ENCODE results near the gene FAM53C.
A peak's percentile ranks its signal among the peaks of the same experiment; 100 is the strongest.
"Not testable (repeated sequence)": the region's sequence is repeated elsewhere in the genome, so short reads cannot be mapped to it uniquely, and the experiment has no call there.

FAM53C gene

DNA sequence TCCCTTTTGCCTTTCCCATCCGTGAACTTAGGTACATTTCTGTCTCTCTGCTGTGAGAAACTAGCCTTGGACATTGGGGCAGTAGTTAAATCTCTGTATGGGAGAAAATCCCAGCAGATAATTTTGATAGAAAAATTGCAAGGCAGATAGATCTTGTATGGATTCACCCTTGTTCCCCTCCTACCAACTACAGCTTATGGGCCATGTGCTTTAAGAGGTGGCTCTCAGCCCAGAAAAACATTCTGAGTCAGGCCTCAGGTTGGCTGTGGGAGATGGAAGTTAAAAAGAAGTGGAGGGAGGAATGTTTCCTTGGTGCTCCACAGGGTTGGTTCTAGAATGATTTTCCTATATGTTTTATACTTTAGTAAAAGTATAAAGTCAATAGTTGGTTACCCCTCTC lies 13.0 kb downstream of the FAM53C start:
- DNase-seq (ENCODE audit: low spot score) = peak; percentile 50

DNA sequence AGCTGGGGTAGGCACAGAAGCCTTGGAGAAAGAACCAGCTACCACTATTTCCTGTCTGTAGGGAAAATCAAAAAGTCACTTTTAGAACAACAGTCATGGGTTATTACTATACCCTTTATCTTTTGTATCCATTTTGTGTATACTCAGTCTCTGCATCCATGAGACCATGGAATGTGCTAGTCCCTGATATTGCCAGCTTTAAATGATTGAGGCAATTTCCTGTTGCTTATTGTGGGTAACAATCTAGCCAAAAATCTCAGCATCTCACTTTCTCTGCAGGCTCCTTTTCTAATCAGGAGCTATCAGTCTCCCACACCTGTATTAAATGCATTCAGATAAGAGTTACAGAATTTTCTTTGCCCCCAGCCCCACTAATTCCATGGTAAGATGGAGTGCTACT lies 13.5 kb downstream of the FAM53C start:
- DNase-seq (ENCODE audit: low spot score) = no peak

DNA sequence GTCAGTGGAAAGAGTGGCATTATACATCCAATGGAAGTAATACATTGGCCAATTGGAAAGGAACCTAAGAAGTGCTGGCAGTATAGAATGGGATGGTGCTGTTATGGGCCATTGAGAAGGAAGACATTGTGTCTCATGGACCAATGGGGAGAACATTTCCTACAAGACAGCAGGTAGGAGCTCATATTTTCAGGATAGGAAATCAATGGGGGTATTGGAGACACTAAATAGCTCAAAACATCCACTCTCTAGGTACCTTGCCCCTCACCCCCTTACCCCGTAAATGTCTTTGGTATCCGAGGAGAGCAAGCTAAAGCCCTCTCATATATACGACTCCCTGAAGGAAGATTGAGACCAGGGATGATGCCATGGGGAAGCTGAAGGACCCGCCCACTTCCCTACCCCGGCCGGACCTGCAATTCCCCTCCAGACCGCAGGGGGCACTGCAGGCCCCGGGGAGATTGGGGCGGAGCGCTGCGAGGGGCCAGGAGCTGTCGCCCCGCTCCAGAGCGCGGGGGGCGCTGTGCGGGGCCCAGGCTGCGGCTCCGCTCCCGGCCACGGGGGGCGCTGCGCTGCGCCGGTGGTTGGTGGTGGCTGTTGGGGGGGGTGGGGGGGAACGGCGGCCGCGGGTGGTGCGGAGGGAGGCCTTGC lies 14.1 kb downstream of the FAM53C start, which contains the start of gene KDM3B:
Gene KDM3B, plus strand, starts transcription at position 615 of the 651 bp plus-strand sequence. CDS start 111 bp downstream, outside the sequence.
- peak; percentile 97 for DNase-seq (ENCODE audit: low spot score)

GRCh38 chr5:138352722-138353559 lies 14.9 kb downstream of the FAM53C start:
- peak; percentile 75 for DNase-seq (ENCODE audit: low spot score)

- DNase-seq (ENCODE audit: low spot score) = peak; percentile 53
Measured at GRCh38 chr5:138353560-138354080, 15.6 kb downstream of the FAM53C start.

DNA sequence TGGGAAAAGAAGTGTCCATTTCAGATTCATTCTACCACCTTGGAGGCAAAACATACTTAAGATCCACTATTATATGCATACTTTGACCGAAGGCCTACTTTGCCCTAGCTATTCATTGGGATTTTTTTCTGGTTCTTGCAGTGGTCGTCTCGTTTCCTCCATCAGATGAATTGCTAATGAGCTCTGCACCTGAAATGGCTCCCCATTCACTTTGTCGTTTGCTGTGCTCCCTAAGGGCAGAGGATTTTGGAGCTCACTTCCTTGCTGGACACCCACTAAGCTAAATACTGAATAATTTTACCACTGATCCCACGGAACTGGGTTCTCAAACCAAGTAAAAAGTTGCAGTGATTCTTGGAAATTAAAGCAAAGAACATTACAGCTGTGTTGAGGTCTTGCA lies 16.3 kb downstream of the FAM53C start:
- DNase-seq (ENCODE audit: low spot score) = no peak

DNA sequence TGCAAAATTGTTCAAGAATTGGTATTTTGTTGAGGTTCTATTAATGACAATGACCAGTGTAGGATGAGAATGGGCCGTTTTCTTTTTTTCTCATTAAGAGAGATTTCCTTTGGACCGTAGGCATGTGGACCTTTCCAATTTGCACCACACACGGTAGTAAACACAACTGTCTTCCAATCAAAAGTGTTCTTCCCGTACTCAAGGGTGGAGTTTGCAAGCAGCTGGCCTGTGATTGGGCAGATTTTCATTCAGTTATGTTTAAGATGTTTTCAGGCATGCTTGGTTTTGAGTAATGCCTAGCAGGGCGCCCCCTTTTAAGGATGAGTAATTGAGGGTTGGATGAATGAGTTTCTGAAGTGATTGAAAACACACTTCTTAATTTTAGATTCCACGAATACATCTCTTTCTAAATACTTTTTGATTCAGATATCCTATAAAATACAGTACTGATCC lies 16.9 kb downstream of the FAM53C start:
- peak; percentile 84 for DNase-seq (ENCODE audit: low spot score)

DNA sequence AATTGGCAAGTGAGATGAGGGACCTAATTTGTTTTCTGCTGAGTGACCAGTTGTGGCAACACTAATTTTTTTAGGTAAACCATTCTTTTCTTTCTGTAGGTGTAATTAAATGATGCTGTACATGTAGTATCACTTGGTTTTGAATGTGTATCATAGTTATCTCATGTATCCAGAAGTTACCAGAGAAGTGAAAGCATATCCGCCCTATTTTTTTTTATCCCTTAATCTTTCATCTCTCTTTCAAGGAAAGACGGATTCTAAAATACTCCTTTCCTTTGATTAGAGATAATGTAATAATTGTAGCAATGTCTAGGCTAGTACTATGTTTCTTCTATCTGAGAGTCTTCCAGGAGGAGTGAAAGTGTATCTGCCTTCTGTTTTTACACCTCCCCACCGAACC lies 21.6 kb downstream of the FAM53C start:
- DNase-seq (ENCODE audit: low spot score) = no peak

DNA sequence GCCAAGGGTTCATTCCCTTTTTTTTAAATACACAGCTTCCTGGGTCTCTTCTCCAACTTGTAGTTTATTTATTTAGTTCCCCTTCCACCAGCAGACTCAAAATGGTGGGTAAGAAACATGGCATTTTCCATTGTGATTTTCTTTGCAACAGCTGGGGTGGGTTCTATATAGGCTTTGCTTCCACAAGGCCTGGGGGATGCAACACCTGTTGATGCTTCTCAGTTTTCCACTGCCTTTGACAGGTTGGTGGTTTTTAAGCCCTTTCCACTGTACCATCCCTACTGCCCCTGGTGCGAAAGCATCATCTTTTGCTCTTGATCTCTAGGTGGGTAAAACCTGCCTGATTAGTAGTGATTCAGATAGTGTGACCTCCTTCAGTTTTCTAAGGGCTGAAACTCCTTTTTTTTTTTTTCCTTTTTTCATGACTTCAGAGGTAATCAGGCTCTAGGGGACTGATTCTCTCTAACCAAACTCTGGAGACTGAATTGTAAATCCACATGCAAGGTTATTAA lies 22.9 kb downstream of the FAM53C start:
- DNase-seq (ENCODE audit: low spot score) = no peak

- no peak for DNase-seq (ENCODE audit: low spot score)
Measured at GRCh38 chr5:138364576-138364975, 26.5 kb downstream of the FAM53C start.

DNA sequence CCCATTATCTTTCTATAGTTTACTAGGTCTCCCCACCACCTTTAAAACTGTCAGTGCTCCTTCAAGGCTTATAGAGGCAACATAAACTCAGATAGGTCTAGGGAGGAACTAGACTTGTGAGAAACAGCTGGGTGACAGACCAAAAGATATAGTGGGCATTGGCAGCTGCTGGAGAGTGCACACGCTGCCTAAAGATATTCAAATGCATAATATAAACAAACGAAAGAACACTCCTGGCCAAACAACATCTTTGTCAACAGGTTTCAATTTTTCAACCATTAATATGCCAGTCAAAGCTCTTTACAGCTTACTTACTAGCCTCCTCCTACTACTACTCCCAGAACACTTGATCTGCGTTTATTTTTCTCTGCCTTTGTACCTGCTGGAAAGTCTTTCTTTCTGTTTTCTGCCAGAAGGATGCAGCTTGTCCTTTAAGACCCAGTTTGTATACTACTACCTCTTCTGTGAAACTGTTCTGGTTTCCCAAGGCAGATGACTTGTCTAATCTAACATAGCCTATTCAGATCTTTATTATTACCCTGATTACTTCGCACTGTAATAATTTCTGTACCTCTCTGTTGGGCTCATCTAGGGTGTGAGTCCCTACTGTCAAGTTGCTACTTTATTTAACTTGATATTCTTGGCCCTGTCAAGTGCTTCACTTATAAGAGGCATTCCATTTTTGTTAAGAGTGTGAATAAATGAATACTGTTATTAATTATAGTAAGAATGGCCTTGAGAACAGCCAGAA lies 28.7 kb downstream of the FAM53C start:
- no peak for DNase-seq (ENCODE audit: low spot score)

DNA sequence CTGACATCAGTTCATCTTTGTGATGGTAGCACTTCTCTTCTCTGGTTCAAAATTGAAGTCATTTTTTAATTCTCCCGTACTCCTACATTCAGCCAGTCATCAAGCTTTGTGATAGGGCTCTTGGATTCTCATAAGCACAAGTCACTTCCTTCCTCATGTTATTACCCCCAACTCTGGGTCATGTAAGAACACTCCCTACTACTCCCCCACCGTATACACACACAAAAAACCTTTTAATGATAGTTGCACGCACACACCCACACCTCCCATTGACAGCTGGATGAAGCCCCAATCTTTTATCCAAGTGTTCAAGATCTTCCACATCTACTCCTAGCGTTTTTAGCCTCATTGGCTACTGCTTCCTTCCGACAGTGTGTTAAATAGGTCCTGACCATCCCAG lies 31.2 kb downstream of the FAM53C start:
- no peak for DNase-seq (ENCODE audit: low spot score)

GRCh38 chr5:138369706-138370105 lies 31.6 kb downstream of the FAM53C start:
- DNase-seq (ENCODE audit: low spot score) = no peak

GRCh38 chr5:138370537-138370936 lies 32.5 kb downstream of the FAM53C start:
- DNase-seq (ENCODE audit: low spot score) = peak; percentile 59

GRCh38 chr5:138371454-138371853 lies 33.4 kb downstream of the FAM53C start:
- peak; percentile 9 for DNase-seq (ENCODE audit: low spot score)

DNA sequence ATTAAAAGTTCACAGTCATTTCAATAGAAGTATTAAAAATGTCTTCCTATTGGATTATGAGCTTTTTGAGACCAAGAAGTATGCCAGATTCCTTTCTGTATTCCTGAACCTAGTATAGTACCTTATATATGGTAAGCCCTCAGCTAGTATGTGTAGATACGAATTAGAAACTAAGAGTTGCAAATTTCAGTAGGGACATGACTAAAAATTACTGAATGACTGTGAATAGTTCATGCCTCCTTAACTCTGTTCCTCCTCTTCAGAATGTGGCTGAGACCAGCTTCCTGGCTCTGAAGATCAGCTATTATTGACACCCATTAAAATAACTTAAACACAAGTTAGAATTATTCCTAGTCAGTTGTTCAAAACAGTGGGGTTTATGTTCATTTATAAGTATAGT lies 34.2 kb downstream of the FAM53C start:
- no peak for DNase-seq (ENCODE audit: low spot score)

DNA sequence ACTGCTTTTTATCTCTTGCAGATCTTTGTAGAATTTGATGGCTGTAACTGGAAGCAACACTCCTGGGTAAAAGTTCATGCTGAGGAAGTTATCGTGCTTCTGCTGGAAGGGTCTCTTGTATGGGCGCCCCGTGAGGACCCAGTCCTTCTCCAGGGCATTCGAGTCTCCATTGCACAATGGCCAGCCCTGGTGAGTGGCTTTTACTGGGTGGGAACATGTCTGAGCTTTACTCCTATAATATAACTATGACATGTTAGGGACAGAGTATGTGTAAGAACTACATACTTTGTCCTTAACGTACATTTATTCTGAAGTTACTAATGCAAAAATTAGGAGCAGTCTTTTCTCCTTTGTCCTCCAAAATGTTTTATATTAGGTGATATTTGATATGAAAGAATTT lies 34.6 kb downstream of the FAM53C start:
- DNase-seq (ENCODE audit: low spot score) = no peak

DNA sequence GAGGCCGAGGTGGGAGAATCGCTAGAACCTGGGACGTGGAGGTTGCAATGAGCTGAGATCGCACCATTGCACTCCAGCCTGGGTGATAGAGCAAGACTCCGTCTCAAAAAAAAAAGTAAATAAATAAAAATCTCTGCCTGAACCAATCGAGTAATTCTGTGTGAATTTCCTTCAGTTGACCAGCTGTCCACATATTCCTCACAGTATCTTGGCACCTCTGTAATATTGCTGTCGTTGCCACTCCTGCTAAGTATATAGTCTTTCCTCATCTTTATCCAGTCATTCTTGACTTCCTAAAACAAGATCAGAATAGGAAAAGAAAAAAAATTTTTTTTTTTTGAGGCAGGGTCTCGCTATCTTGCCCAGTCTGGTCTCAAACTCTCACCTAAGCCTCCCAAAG lies 44.3 kb downstream of the FAM53C start:
- no peak for DNase-seq (ENCODE audit: low spot score)

DNA sequence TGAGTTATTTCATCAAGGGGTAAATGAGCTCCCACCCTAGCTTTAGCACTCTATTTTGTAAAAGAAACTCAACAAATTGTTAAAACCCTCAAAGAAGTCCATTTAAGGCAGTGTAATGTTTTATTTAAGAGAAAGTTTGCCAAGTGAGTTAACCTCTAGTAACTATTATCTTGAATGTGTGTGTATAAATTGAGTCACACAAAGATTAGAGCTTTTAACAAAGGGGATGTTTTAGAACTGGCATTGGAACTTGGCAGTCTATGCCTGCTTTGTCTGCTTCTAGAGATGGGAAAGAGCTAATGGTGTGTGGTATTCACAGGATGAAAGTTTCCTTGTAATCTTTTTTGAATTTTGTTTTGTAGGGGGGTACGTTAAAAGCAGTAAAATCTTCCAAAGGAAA lies 47.6 kb downstream of the FAM53C start:
- DNase-seq (ENCODE audit: low spot score) = no peak

DNA sequence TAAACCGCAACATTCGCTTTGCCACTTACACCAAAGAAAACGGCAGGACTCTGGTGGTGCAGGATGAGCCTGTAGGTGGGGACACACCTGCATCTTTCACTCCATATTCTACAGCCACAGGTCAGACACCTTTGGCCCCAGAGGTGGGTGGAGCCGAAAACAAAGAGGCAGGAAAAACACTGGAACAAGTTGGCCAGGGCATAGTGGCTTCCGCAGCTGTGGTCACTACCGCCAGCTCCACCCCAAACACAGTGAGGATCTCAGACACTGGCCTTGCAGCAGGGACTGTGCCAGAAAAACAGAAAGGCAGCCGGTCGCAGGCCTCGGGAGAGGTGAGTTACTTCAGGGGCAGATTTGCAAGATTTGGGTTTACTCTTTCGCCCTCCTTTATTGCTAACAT lies 48.2 kb downstream of the FAM53C start:
- DNase-seq (ENCODE audit: low spot score) = no peak

- DNase-seq (ENCODE audit: low spot score) = no peak
Measured at GRCh38 chr5:138389332-138389731, 51.3 kb downstream of the FAM53C start.

DNA sequence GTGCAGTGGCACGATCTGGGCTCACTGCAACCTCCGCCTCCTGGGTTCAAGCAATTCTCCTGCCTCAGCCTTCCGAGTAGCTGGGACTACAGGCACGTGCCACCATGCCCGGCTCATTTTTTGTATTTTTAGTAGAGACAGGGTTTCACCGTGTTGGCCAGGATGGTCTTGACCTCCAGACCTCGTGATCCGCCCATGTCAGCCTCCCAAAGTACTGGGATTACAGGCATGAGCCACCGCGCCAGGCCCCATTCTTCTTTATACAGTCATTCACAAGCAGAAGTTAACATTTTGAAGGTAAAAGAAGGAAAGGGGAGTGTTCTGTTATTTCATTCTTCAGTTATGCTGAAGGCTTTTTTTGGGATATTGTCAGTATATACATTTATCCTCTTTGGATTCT lies 51.8 kb downstream of the FAM53C start:
- DNase-seq (ENCODE audit: low spot score) = not testable (repeated sequence)

Measured in GM03348 (cell line).